HG03196 (cell line): ENCODE results near the gene MEOX2.

Experiments used
- ATAC-seq: cut with Tn5 transposase; IDR thresholded peaks from one replicate; pipeline ENCODE4 v1.9.1; 2021; ENCODE audit not compliant: unreplicated experiment

The MEOX2 gene

GRCh38 chr7:15566476-15566875 is 120.0 kb downstream of the MEOX2 start:
- ATAC-seq = no peak

- no peak for ATAC-seq
Measured at GRCh38 chr7:15561835-15562234, 124.6 kb downstream of the MEOX2 start, which contains the start of gene AGMO. AGMO (minus strand) TSS chr7:15562015.
